ENCODE results near the gene LRRC8C.

LRRC8C gene

DNA sequence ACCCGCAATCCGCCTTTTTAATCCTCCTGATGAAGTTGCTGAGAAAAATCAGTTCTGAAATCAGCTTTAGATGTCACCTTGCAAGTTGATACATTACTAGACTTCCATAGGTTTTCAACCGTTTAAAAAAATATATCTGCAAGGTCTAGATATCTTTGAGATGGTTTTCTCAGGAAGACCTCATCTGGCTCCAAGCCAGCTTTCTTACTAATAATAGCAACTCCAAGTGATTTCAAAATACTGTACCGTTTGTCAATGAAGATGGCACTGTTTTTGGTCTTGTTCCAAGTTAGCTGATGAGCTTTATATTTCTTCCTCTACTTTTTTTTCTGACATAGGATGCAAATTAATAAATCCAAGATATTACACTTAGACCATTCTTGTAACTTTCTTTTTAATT lies 40.3 kb downstream of the LRRC8C start:
- H3K4me1 ChIP-seq, result peaks cover 31 to 76% (median 52%) of the 10 kb centered on the region in 10 experiments
- H3K9me3 ChIP-seq (replicated peaks in 1 of 11), result peaks cover 0 to 75% (median 65%) of the 10 kb centered on the region in 11 experiments; a peak in 18 of 22 replicates
- peaks cover 3 to 89% (median 78%) of the 10 kb centered on the region in 11 experiments; a peak in 20 of 22 replicates for H3K36me3 ChIP-seq
- TF ChIP-seq Cebpa-rat (IDR thresholded peaks at IDR 0.05), result no peak
- peaks cover 24 to 100% (median 77%) of the 10 kb centered on the region in 11 experiments; a peak in 21 of 22 replicates for H4K20me1 ChIP-seq
- no peak overlapping the region for H3K9ac ChIP-seq
- peak overlapping the region in 4 of 11 experiments; percentile 11 to 93 (median 62); a peak in 4 of 22 replicates for H3K4me2 ChIP-seq
- no peaks in the 10 kb centered on the region for H3K27me3 ChIP-seq
- no peak overlapping the region for H3K4me3 ChIP-seq
- H3K27ac ChIP-seq, result peak overlapping the region in 2 of 11 experiments; percentile 91 to 93; a peak in 1 of 22 replicates

DNA sequence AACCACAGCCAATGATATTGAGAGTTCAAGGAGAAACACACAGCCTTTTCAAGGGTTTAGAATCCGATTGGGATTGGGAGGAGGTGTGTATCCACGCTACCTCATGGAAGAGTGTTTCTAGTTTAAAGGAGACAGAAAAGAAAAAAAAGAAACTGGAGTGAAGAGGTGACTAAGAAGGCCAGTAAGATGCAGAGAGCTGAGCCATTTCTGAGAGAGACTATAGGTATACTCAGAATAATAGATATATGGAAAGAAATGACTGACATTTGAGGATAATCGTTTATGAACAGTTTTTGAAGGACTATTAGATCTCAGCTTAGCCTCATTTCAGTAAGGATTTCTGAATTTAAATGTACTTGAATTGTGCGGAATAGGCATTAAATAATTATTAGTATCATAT lies 42.8 kb downstream of the LRRC8C start:
- peaks cover 7 to 71% (median 38%) of the 10 kb centered on the region in 10 experiments for H3K4me1 ChIP-seq
- H3K9ac ChIP-seq, result no peak overlapping the region
- H3K4me3 ChIP-seq, result no peak overlapping the region
- H3K27me3 ChIP-seq, result no peaks in the 10 kb centered on the region
- peaks cover 3 to 100% (median 98%) of the 10 kb centered on the region in 11 experiments; a peak in 20 of 22 replicates for H3K36me3 ChIP-seq
- TF ChIP-seq Cebpa-rat (IDR thresholded peaks at IDR 0.05), result no peak
- peaks cover 0 to 99% (median 89%) of the 10 kb centered on the region in 11 experiments; a peak in 18 of 22 replicates for H3K9me3 ChIP-seq (replicated peaks in 1 of 11)
- no peak overlapping the region for H3K4me2 ChIP-seq
- H3K27ac ChIP-seq, result peak overlapping the region in 4 of 11 experiments; percentile 21 to 34 (median 24); a peak in 3 of 22 replicates
- peaks cover 11 to 95% (median 58%) of the 10 kb centered on the region in 11 experiments; a peak in 18 of 22 replicates for H4K20me1 ChIP-seq

DNA sequence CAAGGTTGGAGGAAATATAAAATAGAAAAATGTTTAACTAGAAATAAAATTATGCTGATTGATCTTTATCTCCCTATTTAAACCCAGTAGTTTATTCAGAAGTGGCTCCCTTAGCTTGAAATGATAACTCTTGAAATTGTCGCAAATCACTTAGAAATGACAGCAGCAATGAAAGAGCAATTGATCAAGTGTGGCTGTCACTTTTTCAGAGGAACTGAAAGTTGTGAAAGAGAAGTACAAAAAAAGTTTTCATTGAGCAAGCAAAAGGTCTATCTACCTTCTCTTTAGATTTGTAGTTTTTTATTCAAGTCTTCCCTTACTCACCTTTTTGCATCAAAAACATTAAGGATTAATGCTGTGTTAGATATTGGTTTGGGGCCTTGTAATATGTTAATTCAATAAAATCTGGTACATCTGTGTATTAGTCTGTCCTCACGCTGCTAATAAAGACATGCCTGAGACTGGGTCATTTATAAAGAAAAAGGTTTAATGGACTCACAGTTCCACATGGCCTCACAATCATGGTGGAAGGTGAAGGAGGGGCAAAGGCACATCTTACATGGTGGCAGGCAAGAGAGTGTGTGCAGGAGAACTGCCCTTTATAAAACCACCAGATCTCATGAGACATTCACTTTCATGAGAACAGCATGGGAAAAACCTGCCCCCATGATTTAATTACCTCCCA lies 48.3 kb downstream of the LRRC8C start:
- H3K4me2 ChIP-seq, result peak overlapping the region in 4 of 11 experiments; percentile 11 to 55 (median 40); a peak in 7 of 22 replicates
- H3K27ac ChIP-seq, result peak overlapping the region in 4 of 11 experiments; percentile 10 to 54 (median 16); a peak in 6 of 22 replicates
- H3K9me3 ChIP-seq (replicated peaks in 1 of 11), result peaks cover 0 to 100% (median 96%) of the 10 kb centered on the region in 11 experiments; a peak in 19 of 22 replicates
- peaks cover 0 to 59% (median 21%) of the 10 kb centered on the region in 11 experiments; a peak in 11 of 22 replicates for H4K20me1 ChIP-seq
- no peak overlapping the region for H3K4me3 ChIP-seq
- peaks cover 0 to 65% (median 20%) of the 10 kb centered on the region in 10 experiments; a peak in 12 of 20 replicates for H3K4me1 ChIP-seq
- H3K9ac ChIP-seq, result no peak overlapping the region
- peaks cover 2 to 100% (median 99%) of the 10 kb centered on the region in 11 experiments; a peak in 21 of 22 replicates for H3K36me3 ChIP-seq
- TF ChIP-seq Cebpa-rat (IDR thresholded peaks at IDR 0.05), result no peak
- H3K27me3 ChIP-seq, result no peaks in the 10 kb centered on the region

DNA sequence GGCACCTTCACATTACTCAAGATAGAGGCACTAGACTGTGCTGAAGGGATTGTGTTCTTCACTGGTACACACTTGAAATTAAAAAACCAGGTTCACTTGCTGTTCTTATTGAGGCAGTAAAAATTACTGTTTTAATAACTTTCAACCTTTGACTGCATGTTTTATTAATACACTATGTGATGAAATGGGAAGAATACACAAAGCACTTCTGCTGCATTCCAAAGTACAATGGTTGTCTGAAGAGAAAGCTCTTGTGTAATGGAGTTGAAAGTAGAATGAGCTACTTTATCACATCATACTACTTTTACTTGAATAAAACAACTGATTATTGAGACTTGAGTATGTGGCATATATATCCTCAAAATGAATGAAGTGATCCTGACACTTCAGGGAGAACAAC lies 49.7 kb downstream of the LRRC8C start:
- peak overlapping the region in 1 of 11 experiments; percentile 33; a peak in 3 of 22 replicates for H3K27ac ChIP-seq
- H4K20me1 ChIP-seq, result peaks cover 0 to 45% (median 19%) of the 10 kb centered on the region in 11 experiments; a peak in 11 of 22 replicates
- no peaks in the 10 kb centered on the region for H3K27me3 ChIP-seq
- no peak for TF ChIP-seq Cebpa-rat (IDR thresholded peaks at IDR 0.05)
- H3K9me3 ChIP-seq (replicated peaks in 1 of 11), result peaks cover 0 to 100% (median 96%) of the 10 kb centered on the region in 11 experiments; a peak in 19 of 22 replicates
- no peak overlapping the region for H3K4me2 ChIP-seq
- H3K4me3 ChIP-seq, result no peak overlapping the region
- no peak overlapping the region for H3K9ac ChIP-seq
- H3K36me3 ChIP-seq, result peaks cover 15 to 100% (median 99%) of the 10 kb centered on the region in 11 experiments; a peak in 21 of 22 replicates
- H3K4me1 ChIP-seq, result peaks cover 0 to 73% (median 34%) of the 10 kb centered on the region in 10 experiments; a peak in 14 of 20 replicates

DNA sequence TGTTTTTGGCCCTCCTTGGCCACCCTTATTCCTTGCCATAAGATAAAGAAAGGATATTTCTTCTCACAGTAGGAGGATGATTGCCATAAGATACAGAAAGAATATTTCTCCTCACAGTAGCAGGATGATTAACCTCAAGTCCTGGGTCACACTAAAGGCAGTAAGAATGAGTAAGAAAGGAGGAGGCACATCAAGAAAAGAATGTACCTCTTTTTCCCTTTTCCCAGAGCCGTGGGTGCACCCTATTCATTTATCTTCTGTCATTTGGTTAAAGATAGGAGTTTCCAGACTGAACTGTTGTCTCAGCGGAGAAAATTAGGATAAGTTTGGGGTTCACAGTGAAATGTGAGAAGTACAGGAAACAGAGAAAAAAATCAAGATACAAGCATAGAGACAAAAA lies 52.5 kb downstream of the LRRC8C start:
- Histone ChIP-seq H4K20me1 (peaks cover 0 to 20% (median 8%) of the 10 kb centered on the region in 11 experiments; a peak in 8 of 22 replicates), H3K4me1 (peaks cover 22 to 86% (median 60%) of the 10 kb centered on the region in 10 experiments), H3K4me3 (no peak overlapping the region), H3K27me3 (no peaks in the 10 kb centered on the region), H3K9me3 (replicated peaks in 1 of 11) (peaks cover 0 to 92% (median 74%) of the 10 kb centered on the region in 11 experiments; a peak in 19 of 22 replicates), H3K9ac (no peak overlapping the region), H3K36me3 (peaks cover 34 to 100% (median 99%) of the 10 kb centered on the region in 11 experiments), H3K27ac (peak overlapping the region in 7 of 11 experiments; percentile 1 to 97 (median 44); a peak in 7 of 22 replicates), H3K4me2 (peak overlapping the region in 4 of 11 experiments; percentile 12 to 90 (median 18); a peak in 5 of 22 replicates)
- no peak for TF ChIP-seq Cebpa-rat (IDR thresholded peaks at IDR 0.05)

DNA sequence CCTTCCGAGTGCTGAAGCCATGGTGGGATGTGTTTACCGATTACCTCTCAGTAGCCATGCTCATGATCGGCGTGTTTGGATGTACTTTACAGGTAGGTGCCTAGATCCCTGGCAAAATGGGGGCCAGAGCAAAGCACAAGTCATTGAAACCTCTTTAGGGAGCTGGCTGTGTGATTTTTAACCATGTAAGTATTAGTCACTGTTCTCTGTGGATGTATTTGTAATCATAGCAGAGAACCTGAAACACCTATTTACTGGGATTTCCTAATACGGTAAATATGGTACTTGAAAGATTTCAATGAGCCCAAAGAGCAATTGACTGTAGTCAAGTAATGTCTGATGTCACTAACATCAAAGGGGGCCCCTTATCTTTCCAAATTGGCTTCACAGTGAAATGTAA lies 53.6 kb downstream of the LRRC8C start:
- peak overlapping the region in 8 of 11 experiments; percentile 14 to 100 (median 94); a peak in 12 of 22 replicates for H3K27ac ChIP-seq
- TF ChIP-seq Cebpa-rat (IDR thresholded peaks at IDR 0.05), result no peak
- H3K36me3 ChIP-seq, result peaks cover 44 to 100% (median 99%) of the 10 kb centered on the region in 11 experiments
- H3K27me3 ChIP-seq, result no peaks in the 10 kb centered on the region
- H3K9me3 ChIP-seq (replicated peaks in 1 of 11), result peaks cover 0 to 82% (median 64%) of the 10 kb centered on the region in 11 experiments; a peak in 19 of 22 replicates
- H3K4me3 ChIP-seq, result no peak overlapping the region
- peak overlapping the region in 6 of 11 experiments; percentile 12 to 90 (median 51); a peak in 8 of 22 replicates for H3K4me2 ChIP-seq
- no peak overlapping the region for H3K9ac ChIP-seq
- H4K20me1 ChIP-seq, result peaks cover 0 to 20% (median 7%) of the 10 kb centered on the region in 11 experiments; a peak in 8 of 22 replicates
- peaks cover 33 to 86% (median 67%) of the 10 kb centered on the region in 10 experiments for H3K4me1 ChIP-seq

DNA sequence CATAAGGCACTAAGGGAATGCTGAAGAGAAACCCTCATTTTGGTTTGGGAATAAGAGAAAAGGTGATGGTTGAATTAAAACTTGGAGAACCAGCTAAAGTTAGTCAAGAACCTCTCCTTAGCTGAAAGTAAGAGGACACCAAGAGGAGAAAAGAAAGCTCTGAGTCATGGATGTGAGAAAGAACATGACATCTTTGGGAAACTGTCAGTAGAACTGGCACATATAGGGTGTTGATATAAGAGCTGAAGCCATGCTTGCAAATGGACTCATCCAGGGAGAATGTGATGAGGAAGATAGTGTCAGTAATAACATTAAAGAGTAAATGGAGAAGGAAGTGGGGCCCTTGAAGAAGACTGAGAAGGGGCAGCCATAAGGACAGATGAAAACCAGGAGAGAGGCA lies 54.3 kb downstream of the LRRC8C start:
- peak overlapping the region in 6 of 11 experiments; percentile 47 to 94 (median 86); a peak in 10 of 22 replicates for H3K4me2 ChIP-seq
- peaks cover 40 to 86% (median 73%) of the 10 kb centered on the region in 10 experiments for H3K4me1 ChIP-seq
- H3K27ac ChIP-seq, result peak overlapping the region in 10 of 11 experiments; percentile 1 to 100 (median 94); a peak in 14 of 22 replicates
- peaks cover 0 to 16% (median 1%) of the 10 kb centered on the region in 11 experiments; a peak in 7 of 22 replicates for H4K20me1 ChIP-seq
- peaks cover 0 to 74% (median 56%) of the 10 kb centered on the region in 11 experiments; a peak in 18 of 22 replicates for H3K9me3 ChIP-seq (replicated peaks in 1 of 11)
- TF ChIP-seq Cebpa-rat (IDR thresholded peaks at IDR 0.05), result no peak
- H3K36me3 ChIP-seq, result peaks cover 44 to 95% (median 92%) of the 10 kb centered on the region in 11 experiments
- no peak overlapping the region for H3K9ac ChIP-seq
- no peak overlapping the region for H3K4me3 ChIP-seq
- no peaks in the 10 kb centered on the region for H3K27me3 ChIP-seq

DNA sequence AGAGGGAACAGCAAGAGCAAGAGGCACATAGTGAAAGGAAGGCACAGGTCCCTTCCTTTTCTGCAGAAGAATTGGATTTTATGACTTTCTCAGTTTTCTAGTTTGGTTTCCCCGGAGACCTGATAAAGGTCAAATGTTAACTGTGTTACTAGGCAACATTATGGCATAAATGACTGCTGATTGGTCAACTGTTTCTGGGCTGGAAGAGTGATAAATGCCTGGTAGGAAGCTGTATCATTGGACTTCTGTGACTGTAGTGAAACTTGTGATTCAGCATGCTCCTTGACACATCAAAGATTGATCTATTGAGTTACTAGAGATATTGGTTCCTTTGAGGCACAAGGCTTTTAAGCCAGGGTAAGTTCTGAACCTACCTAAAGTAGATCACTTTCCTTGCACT lies 55.7 kb downstream of the LRRC8C start:
- H3K4me2 ChIP-seq, result peak overlapping the region; percentile 5 to 94 (median 87); a peak in 16 of 22 replicates
- H3K27ac ChIP-seq, result peak overlapping the region in 10 of 11 experiments; percentile 37 to 100 (median 97); a peak in 20 of 22 replicates
- H3K9ac ChIP-seq, result peak overlapping the region in 5 of 11 experiments; percentile 11 to 83 (median 33); a peak in 5 of 22 replicates
- peaks cover 52 to 97% (median 82%) of the 10 kb centered on the region in 10 experiments for H3K4me1 ChIP-seq
- H3K9me3 ChIP-seq (replicated peaks in 1 of 11), result peaks cover 0 to 61% (median 43%) of the 10 kb centered on the region in 11 experiments; a peak in 17 of 22 replicates
- peaks cover 0 to 7% (median 0%) of the 10 kb centered on the region in 11 experiments; a peak in 3 of 22 replicates for H4K20me1 ChIP-seq
- peaks cover 44 to 82% (median 79%) of the 10 kb centered on the region in 11 experiments for H3K36me3 ChIP-seq
- H3K4me3 ChIP-seq, result no peak overlapping the region
- H3K27me3 ChIP-seq, result no peaks in the 10 kb centered on the region
- no peak for TF ChIP-seq Cebpa-rat (IDR thresholded peaks at IDR 0.05)

Data from BLaER1 treated with 17β-estradiol and CSF1 and Interleukin-3, amounts not matched to agents 10 nM and 100 nM (cell line).